CD4-positive, alpha-beta T cell (primary cell): ENCODE measurements around the gene TMX1. TPM values are rescaled to one million over a fixed set of nuclear protein-coding genes. Genes with fewer than 3 reads are reported as not detected.

Experiments used
- ATAC-seq: fragments of 200-7000 bp; cut with Tn5 transposase; one replicate; pipeline ENCODE4 v1.10.0; 2022; ENCODE audit warnings: mild to moderate bottlenecking; ENCODE audit not compliant: poor library complexity
- CTCF ChIA-PET: fragments of 350-600 bp; sonication (Branson Sonifier 250); formaldehyde crosslinking; loops from one replicate; lab custom pipeline; 2021; ENCODE audit warnings: antibody characterized with exemption, inconsistent platforms; lab: Charles Lee
- POLR2A ChIA-PET: fragments of 350-600 bp; sonication (Branson Sonifier 250); formaldehyde crosslinking; loops from one replicate; lab custom pipeline; 2021; ENCODE audit warnings: antibody characterized with exemption, inconsistent platforms; lab: Charles Lee
- DNase-seq, 14 experiments: peaks; one replicate each; pipeline ENCODE4 v3.0.0-alpha.2; 2013 to 2020; ENCODE audit warnings: mixed read lengths in 2 of 14
- H3K27ac ChIP-seq, 2 donors: one replicate each; pipeline versions ENCODE4 v1.5.1 to v1.7.0; 2013; ENCODE audit warnings: low read length in 2 of 2, low read depth in 1 of 2, mild to moderate bottlenecking in 1 of 2
- H3K27me3 ChIP-seq, 2 experiments: 1 replicate in 1 of 2; 2 replicates in 1 of 2; pipeline versions ENCODE4 v1.6.1 to v1.7.0; 2013; ENCODE audit warnings: low read length in 2 of 2, control low read depth in 1 of 2, mild to moderate bottlenecking in 1 of 2, moderate library complexity in 1 of 2; ENCODE audit not compliant: insufficient read depth in 2 of 2, control insufficient read depth in 1 of 2
- H3K36me3 ChIP-seq: one replicate; pipeline ENCODE4 v1.6.1; 2013; ENCODE audit warnings: low read length, control low read depth; ENCODE audit not compliant: insufficient read depth
- H3K4me1 ChIP-seq: one replicate; pipeline ENCODE4 v1.6.1; 2013; ENCODE audit warnings: low read length, control low read depth; ENCODE audit not compliant: insufficient read depth
- H3K4me3 ChIP-seq: one replicate; pipeline ENCODE4 v1.5.1; 2013; ENCODE audit warnings: mild to moderate bottlenecking, low read length, moderate library complexity
- H3K9me3 ChIP-seq, 2 experiments: 1 replicate in 1 of 2; 2 replicates in 1 of 2; pipeline versions ENCODE4 v1.6.1 to v1.7.0; 2013; ENCODE audit warnings: low read length in 2 of 2, mild to moderate bottlenecking in 2 of 2, control low read depth in 1 of 2, moderate library complexity in 1 of 2; ENCODE audit not compliant: control insufficient read depth in 1 of 2, insufficient read depth in 1 of 2
- H3K27ac Mint-ChIP-seq: one replicate; pipeline ENCODE4 v1.8.0; 2020; ENCODE audit warnings: mixed read lengths
- H3K27me3 Mint-ChIP-seq: one replicate; pipeline ENCODE4 v1.8.0; 2021; ENCODE audit warnings: mixed read lengths
- H3K36me3 Mint-ChIP-seq: one replicate; pipeline ENCODE4 v1.8.0; 2021; ENCODE audit warnings: low read depth, mixed read lengths
- H3K4me1 Mint-ChIP-seq: one replicate; pipeline ENCODE4 v1.8.0; 2021; ENCODE audit warnings: low read depth, mixed read lengths
- H3K4me3 Mint-ChIP-seq: one replicate; pipeline ENCODE4 v1.8.0; 2020; ENCODE audit warnings: mild to moderate bottlenecking, mixed read lengths
- H3K9me3 Mint-ChIP-seq: one replicate; pipeline ENCODE4 v1.8.0; 2020; ENCODE audit warnings: mixed read lengths
- intact Hi-C, 2 experiments: fragments of 100-400 bp; cut with DNase I in 1 of 2; cut with micrococcal nuclease in 1 of 2; formaldehyde crosslinking; loops; one replicate each; pipeline versions ENCODE4 v1.15.1 to v1.9.0; 2023 to 2025; cut with DNase I, micrococcal nuclease
- total RNA-seq, 174 experiments: library from RNA in 2 of 174; stranded (reverse) in 2 of 174; gene quantifications; one replicate each; pipeline ENCODE4 v1.2.3 and lab custom pipeline; 2021 to 2026
- TF ChIP-seq, protein P1 (sequence below): fragments of 200-600 bp; IDR thresholded peaks from one replicate; pipeline ENCODE4 v1.8.0; 2022; ENCODE audit warnings: antibody characterized with exemption, mild to moderate bottlenecking

The TMX1 gene
- total RNA-seq, 2 experiments from 2014 or later, result 9.5 to 11.0 TPM

DNA sequence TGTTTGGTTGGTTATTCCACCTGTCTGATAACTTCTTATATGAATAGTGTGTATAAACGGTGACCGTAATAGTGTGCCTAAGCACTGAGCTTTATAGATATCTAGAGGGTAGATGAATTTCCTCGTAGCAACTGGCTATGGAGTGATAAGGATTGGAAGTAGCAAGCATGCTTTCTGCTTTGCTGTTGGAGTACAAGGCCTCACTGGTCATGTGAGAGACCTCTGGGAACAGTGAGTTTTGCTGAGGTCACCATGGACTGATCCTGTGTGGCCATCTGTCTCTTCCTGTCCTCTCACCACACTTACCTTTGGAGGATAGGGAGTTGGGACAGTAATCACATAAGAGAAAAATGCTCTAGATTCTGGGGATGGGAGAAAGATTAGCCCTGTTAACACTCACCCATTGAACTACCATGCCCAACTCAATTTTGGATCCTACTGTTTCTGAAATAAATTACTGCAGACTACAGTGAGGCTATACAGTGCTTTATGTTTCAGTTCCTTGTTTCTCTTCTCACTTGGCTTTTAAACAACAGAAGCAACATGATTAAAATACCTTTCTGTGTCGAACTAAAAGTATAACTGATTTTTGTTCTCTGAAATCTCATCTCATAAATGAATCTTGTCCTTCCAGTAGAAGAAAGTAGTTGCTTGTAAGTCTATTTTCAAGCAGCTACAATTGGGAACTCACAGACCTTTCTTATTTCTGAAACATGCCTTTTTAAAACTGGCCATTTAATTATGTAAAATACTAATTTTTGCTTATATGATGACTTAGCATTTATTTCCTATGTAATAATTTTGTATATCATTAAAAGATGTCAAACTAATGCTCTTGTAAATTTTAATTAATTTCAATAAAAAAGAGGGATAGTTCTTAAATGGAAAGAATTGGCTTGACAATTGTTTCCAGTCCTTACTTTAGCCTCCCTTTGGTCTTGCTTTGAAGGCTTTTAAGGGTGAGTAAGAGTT is 8.3 kb downstream of the TMX1 start:
- CTCF ChIA-PET, result no interaction called here
- POLR2A ChIA-PET, result no interaction called here
- no peaks in the 10 kb centered on the region for H3K27me3 ChIP-seq
- Mint-ChIP-seq H3K27ac (no peak overlapping the region), H3K9me3 (no peaks in the 10 kb centered on the region), H3K27me3 (no peaks in the 10 kb centered on the region), H3K4me3 (no peak overlapping the region), H3K36me3 (peaks cover 75% of the 10 kb centered on the region), H3K4me1 (peaks cover 36% of the 10 kb centered on the region)
- H3K36me3 ChIP-seq, result peaks cover 65% of the 10 kb centered on the region
- ATAC-seq (no peak), DNase-seq (no peak)
- TF ChIP-seq, protein P1, sequence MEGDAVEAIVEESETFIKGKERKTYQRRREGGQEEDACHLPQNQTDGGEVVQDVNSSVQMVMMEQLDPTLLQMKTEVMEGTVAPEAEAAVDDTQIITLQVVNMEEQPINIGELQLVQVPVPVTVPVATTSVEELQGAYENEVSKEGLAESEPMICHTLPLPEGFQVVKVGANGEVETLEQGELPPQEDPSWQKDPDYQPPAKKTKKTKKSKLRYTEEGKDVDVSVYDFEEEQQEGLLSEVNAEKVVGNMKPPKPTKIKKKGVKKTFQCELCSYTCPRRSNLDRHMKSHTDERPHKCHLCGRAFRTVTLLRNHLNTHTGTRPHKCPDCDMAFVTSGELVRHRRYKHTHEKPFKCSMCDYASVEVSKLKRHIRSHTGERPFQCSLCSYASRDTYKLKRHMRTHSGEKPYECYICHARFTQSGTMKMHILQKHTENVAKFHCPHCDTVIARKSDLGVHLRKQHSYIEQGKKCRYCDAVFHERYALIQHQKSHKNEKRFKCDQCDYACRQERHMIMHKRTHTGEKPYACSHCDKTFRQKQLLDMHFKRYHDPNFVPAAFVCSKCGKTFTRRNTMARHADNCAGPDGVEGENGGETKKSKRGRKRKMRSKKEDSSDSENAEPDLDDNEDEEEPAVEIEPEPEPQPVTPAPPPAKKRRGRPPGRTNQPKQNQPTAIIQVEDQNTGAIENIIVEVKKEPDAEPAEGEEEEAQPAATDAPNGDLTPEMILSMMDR, result no peak
- no peaks in the 10 kb centered on the region for H3K9me3 ChIP-seq
- no peak overlapping the region for H3K27ac ChIP-seq
- H3K4me3 ChIP-seq, result no peak overlapping the region
- intact Hi-C loops, result loop anchor here in 1 of 2 experiments (10.0 kb wide), 1 partner anchor 1906 kb away; the partner anchor contains the start of gene DDHD1
- peaks cover 3% of the 10 kb centered on the region for H3K4me1 ChIP-seq

DNA sequence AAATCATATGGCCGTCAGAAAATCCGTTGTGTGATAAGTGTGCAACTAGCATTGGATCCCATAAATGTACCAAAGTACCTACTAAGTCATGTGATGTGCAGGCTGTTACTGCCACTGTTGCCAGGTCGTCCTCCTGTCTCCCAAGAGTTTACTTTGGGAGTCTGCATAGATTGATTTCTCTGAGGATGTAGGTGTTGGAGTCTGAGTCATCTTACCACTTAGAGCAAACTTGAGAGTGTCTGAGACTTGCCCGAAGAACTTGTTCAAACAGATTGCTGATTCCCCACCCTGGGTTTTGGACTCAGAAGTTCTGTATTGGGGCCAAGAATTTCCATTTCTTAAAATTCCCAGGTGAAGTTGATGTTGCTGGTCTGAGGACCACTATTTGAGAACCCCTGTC is 11.4 kb downstream of the TMX1 start:
- Histone ChIP-seq H3K4me3 (no peak overlapping the region), H3K9me3 (no peaks in the 10 kb centered on the region), H3K27ac (no peak overlapping the region), H3K36me3 (peaks cover 69% of the 10 kb centered on the region), H3K4me1 (no peaks in the 10 kb centered on the region), H3K27me3 (no peaks in the 10 kb centered on the region)
- TF ChIP-seq, protein P1, result no peak
- Mint-ChIP-seq H3K9me3 (no peaks in the 10 kb centered on the region), H3K27me3 (no peaks in the 10 kb centered on the region), H3K27ac (no peak overlapping the region), H3K36me3 (peaks cover 87% of the 10 kb centered on the region), H3K4me1 (peaks cover 5% of the 10 kb centered on the region), H3K4me3 (no peak overlapping the region)
- DNase-seq (no peak), ATAC-seq (no peak)
- ChIA-PET POLR2A (no interaction called here), CTCF (no interaction called here)
- intact Hi-C loops, result no loop called here

DNA sequence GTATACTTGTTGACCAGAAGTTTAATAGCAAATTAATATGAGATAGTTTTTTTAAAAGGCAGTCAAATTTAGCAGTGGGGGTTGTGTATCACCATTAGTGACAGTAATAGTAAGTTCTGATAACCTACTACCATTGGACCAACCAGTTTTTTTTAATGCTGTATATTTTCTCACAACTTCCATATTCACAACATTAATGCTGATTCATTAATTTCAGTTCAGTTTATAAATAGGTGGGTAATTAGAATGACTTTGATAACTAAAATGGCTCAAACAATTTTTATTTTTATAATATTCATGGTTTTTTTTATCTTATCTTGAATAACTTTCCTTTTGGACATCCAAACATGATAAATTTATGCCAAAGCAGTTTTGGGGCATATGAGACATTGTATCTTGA is 13.8 kb downstream of the TMX1 start:
- Mint-ChIP-seq H3K4me3 (no peak overlapping the region), H3K27me3 (no peaks in the 10 kb centered on the region), H3K36me3 (peaks cover 88% of the 10 kb centered on the region), H3K27ac (no peak overlapping the region), H3K4me1 (no peaks in the 10 kb centered on the region), H3K9me3 (peaks cover 5% of the 10 kb centered on the region)
- no peak overlapping the region for H3K27ac ChIP-seq
- POLR2A ChIA-PET, result no interaction called here
- H3K9me3 ChIP-seq, result peaks cover 3 to 5% of the 10 kb centered on the region in 2 experiments
- H3K4me3 ChIP-seq, result no peak overlapping the region
- H3K4me1 ChIP-seq, result no peaks in the 10 kb centered on the region
- TF ChIP-seq, protein P1, result no peak
- no peak for DNase-seq
- CTCF ChIA-PET, result no interaction called here
- H3K36me3 ChIP-seq, result peaks cover 58% of the 10 kb centered on the region
- intact Hi-C loops, result no loop called here
- no peak for ATAC-seq
- H3K27me3 ChIP-seq, result no peaks in the 10 kb centered on the region
